ENCODE measurements around the gene PSME2.

GRCh38 chr14:24165785-24166184 lies 19.4 kb upstream of the PSME2 start:
- no peak for TF ChIP-seq RAD21 (conservative IDR thresholded peaks at IDR 0.05 in 1 of 2, IDR thresholded peaks at IDR 0.05 in 1 of 2)
- TF ChIP-seq CTCF (IDR thresholded peaks at IDR 0.05) = no peak
- no peak for TF ChIP-seq JUN (IDR thresholded peaks at IDR 0.05)
- no peak for TF ChIP-seq ESRRA (IDR thresholded peaks at IDR 0.05; ENCODE audit: borderline replicate concordance, low read length)
- no peak for TF ChIP-seq JUNB (IDR thresholded peaks at IDR 0.05)
- TF ChIP-seq HMGXB4 (CRISPR knock-in tag; IDR thresholded peaks at IDR 0.05; ENCODE audit: borderline replicate concordance) = no peak
- TF ChIP-seq POLR2AphosphoS2 (conservative IDR thresholded peaks at IDR 0.05; ENCODE audit: low read length) = no peak
- no peak for TF ChIP-seq ZC3H11A (IDR thresholded peaks at IDR 0.05)
